Measurements from ENCODE around the gene KCND2.

- TF ChIP-seq POLR2A (IDR thresholded peaks at IDR 0.05) = no peak
- TF ChIP-seq CTCF (IDR thresholded peaks at IDR 0.05) = no peak
Observed at GRCh38 chr7:120467676-120468075, 194.7 kb downstream of the KCND2 start.

Measured in thyroid gland (tissue), 4 donors.